CD4-positive, alpha-beta T cell treated with Interleukin-12 subunit alpha and Interleukin-12 subunit beta, for 1 hour (primary cell): ENCODE measurements around the gene MED29.
A peak's percentile ranks its signal among the peaks of the same experiment; 100 is the strongest.

Experiments used
- DNase-seq: peaks from one replicate; pipeline ENCODE4 v3.0.0-alpha.2; 2020

The MED29 gene

GRCh38 chr19:39412100-39412866 is 21.1 kb downstream of the MED29 start, which contains the start of gene PLEKHG2:
Gene PLEKHG2 (plus strand): TSS chr19:39412669. CDS start chr19:39414087, 1,418 bp downstream.
- DNase-seq, result peak; percentile 98

- DNase-seq, result no peak
Measured at GRCh38 chr19:39412867-39413271, 21.7 kb downstream of the MED29 start.

GRCh38 chr19:39413272-39413910 is 22.2 kb downstream of the MED29 start:
- DNase-seq, result peak; percentile 53

- no peak for DNase-seq
Measured at GRCh38 chr19:39413911-39414608, 22.9 kb downstream of the MED29 start.

- DNase-seq, result no peak
Measured at GRCh38 chr19:39415111-39416046, 24.2 kb downstream of the MED29 start.

- DNase-seq, result no peak
Measured at GRCh38 chr19:39416152-39417120, 25.3 kb downstream of the MED29 start.

GRCh38 chr19:39417463-39418181 is 26.4 kb downstream of the MED29 start:
- DNase-seq, result no peak

GRCh38 chr19:39419003-39419402 is 27.8 kb downstream of the MED29 start:
- DNase-seq, result no peak

GRCh38 chr19:39420769-39421168 is 29.6 kb downstream of the MED29 start:
- no peak for DNase-seq

GRCh38 chr19:39422020-39422419 is 30.8 kb downstream of the MED29 start:
- DNase-seq, result no peak

GRCh38 chr19:39423258-39424086 is 32.3 kb downstream of the MED29 start:
- DNase-seq, result no peak

- no peak for DNase-seq
Measured at GRCh38 chr19:39424934-39425333, 33.8 kb downstream of the MED29 start.

GRCh38 chr19:39425744-39426143 is 34.6 kb downstream of the MED29 start:
- DNase-seq, result no peak

GRCh38 chr19:39426170-39426569 is 35.0 kb downstream of the MED29 start:
- DNase-seq, result no peak

- no peak for DNase-seq
Measured at GRCh38 chr19:39427707-39428106, 36.5 kb downstream of the MED29 start.

- no peak for DNase-seq
Measured at GRCh38 chr19:39428283-39429112, 37.3 kb downstream of the MED29 start.

- DNase-seq, result peak; percentile 83
Measured at GRCh38 chr19:39430675-39431593, 39.8 kb downstream of the MED29 start.

GRCh38 chr19:39432677-39433025 is 41.5 kb downstream of the MED29 start:
- no peak for DNase-seq
